Body of pancreas (tissue), 4 donors: ENCODE data around the gene IKZF3. TPM values are rescaled to one million over a fixed set of nuclear protein-coding genes. Genes with fewer than 3 reads are reported as not detected.
"Not testable (repeated sequence)": the region's sequence is repeated elsewhere in the genome, so short reads cannot be mapped to it uniquely, and the experiment has no call there.

Experiments used
- ATAC-seq: fragments of 150-250 bp; one replicate; pipeline ENCODE4 v1.9.1; 2016
- DNase-seq, 4 donors: peaks; one replicate each; pipeline ENCODE4 v3.0.0-alpha.2; 2019
- H3K27ac ChIP-seq, 4 donors: fragments of 200-600 bp; sonication (generic); 1 replicate in 3 of 4; 2 replicates in 1 of 4; pipeline versions ENCODE4 v1.5.1 to v1.6.1; 2016 to 2019; ENCODE audit warnings: mild to moderate bottlenecking in 1 of 4, mixed read lengths in 1 of 4, moderate library complexity in 1 of 4
- H3K27me3 ChIP-seq, 2 donors: fragments of 200-600 bp; sonication (generic); one replicate each; pipeline ENCODE4 v1.6.0; 2016; ENCODE audit warnings: mild to moderate bottlenecking in 1 of 2
- H3K36me3 ChIP-seq, 2 donors: fragments of 200-600 bp; sonication (generic); replicated peaks in 1 of 2; 2 replicates each; pipeline ENCODE4 v1.5.1; 2016; ENCODE audit warnings: low read depth in 2 of 2; ENCODE audit not compliant: insufficient read depth in 1 of 2
- H3K4me1 ChIP-seq: fragments of 200-600 bp; sonication (generic); one replicate; pipeline ENCODE4 v1.6.0; 2016
- H3K4me3 ChIP-seq, 2 donors: fragments of 200-600 bp; sonication (generic); 1 replicate in 1 of 2; 2 replicates in 1 of 2; pipeline ENCODE4 v1.5.1; 2016 to 2019
- H3K9me3 ChIP-seq, 3 donors: fragments of 200-600 bp; sonication (generic); 1 replicate in 2 of 3; 2 replicates in 1 of 3; pipeline ENCODE4 v1.5.1; 2016
- POLR2A ChIP-seq, 3 donors: fragments of 450-650 bp; IDR thresholded peaks; one replicate each; pipeline ENCODE4 v1.6.1; 2016; ENCODE audit warnings: antibody characterized with exemption in 3 of 3, mild to moderate bottlenecking in 2 of 3
- WGBS, 2 donors: methylation state at CpG; one replicate each; pipeline ENCODE4 v1.1.5; 2017; 5-methylcytosine and 5-hydroxymethylcytosine counted together
- intact Hi-C: fragments of 100-400 bp; cut with DNase I; formaldehyde crosslinking; loops from one replicate; pipeline ENCODE4 v1.15.1; 2023
- total RNA-seq, 2 donors: library from RNA; depleted of rRNA; stranded (reverse); fragments of >200 nt; gene quantifications; one replicate each; pipeline ENCODE4 v1.1.0, GENCODE V29; 2016
- TF ChIP-seq, protein P1 (sequence below), 7 experiments: fragments of 450-650 bp in 4 of 7; fragments of 200-600 bp in 3 of 7; sonication (generic) in 3 of 7; IDR thresholded peaks; one replicate each; pipeline ENCODE4 v1.5.1; 2016 to 2019; ENCODE audit warnings: antibody characterized with exemption in 7 of 7

Gene IKZF3
- total RNA-seq, 2 donors from 2014 or later, result 0.78 to 0.99 TPM

DNA sequence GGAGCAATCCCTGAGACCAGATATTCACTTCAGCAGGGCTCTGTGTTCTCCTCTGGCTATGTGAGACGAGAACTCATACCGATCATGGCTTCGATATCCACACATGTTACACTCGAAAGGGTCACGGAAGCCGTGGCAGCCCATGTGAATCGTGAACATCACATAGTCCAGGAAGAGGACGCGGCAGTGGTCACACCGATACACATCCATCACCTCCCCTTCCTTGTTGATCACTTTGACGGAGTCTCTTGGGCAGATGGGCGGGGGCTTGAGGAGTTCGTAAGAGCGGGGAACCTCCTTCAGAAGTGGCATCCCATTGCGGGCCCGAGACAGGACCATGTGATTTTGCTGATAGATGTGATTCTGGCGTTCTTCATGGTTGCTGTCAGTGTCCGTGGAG, 98.3 kb downstream of the IKZF3 start:
- 87 to 90% methylated on average over 17 to 18 of the region's 18 CpGs for WGBS, 2 donors
- ATAC-seq (no peak), DNase-seq (no peak)
- no peak overlapping the region for H3K27ac ChIP-seq
- no peaks in the 10 kb centered on the region for H3K27me3 ChIP-seq
- no peaks in the 10 kb centered on the region for H3K4me1 ChIP-seq
- intact Hi-C loops, result no loop called here
- TF ChIP-seq POLR2A (IDR thresholded peaks at IDR 0.05), result no peak
- TF ChIP-seq, protein P1, sequence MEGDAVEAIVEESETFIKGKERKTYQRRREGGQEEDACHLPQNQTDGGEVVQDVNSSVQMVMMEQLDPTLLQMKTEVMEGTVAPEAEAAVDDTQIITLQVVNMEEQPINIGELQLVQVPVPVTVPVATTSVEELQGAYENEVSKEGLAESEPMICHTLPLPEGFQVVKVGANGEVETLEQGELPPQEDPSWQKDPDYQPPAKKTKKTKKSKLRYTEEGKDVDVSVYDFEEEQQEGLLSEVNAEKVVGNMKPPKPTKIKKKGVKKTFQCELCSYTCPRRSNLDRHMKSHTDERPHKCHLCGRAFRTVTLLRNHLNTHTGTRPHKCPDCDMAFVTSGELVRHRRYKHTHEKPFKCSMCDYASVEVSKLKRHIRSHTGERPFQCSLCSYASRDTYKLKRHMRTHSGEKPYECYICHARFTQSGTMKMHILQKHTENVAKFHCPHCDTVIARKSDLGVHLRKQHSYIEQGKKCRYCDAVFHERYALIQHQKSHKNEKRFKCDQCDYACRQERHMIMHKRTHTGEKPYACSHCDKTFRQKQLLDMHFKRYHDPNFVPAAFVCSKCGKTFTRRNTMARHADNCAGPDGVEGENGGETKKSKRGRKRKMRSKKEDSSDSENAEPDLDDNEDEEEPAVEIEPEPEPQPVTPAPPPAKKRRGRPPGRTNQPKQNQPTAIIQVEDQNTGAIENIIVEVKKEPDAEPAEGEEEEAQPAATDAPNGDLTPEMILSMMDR (IDR thresholded peaks at IDR 0.05), result no peak
- no peak overlapping the region for H3K4me3 ChIP-seq
- no peaks in the 10 kb centered on the region for H3K36me3 ChIP-seq
- no peaks in the 10 kb centered on the region for H3K9me3 ChIP-seq

DNA sequence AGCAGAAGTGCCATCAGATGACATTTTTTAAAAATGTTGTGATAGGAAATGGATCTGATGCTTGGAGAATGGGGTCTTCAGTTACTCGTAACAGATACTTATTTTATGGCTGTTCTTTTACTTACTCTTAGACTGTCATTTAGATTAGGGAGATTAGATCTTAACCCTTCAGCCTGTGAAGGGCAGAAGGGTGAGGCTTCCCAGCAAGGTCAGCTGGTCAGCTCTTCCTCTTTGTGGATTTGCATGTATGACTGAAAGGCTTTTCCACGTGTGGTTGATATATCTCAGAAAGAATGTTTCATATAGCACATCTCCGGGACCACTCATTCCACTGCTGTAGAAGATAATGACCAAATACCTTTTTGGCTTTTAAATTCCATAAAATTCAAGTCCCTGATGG, 98.9 kb downstream of the IKZF3 start:
- DNase-seq, result no peak
- Histone ChIP-seq H3K36me3 (no peaks in the 10 kb centered on the region), H3K4me3 (no peak overlapping the region), H3K9me3 (no peaks in the 10 kb centered on the region), H3K27me3 (no peaks in the 10 kb centered on the region), H3K4me1 (no peaks in the 10 kb centered on the region), H3K27ac (no peak overlapping the region)
- no peak for TF ChIP-seq POLR2A (IDR thresholded peaks at IDR 0.05)
- TF ChIP-seq, protein P1 (IDR thresholded peaks at IDR 0.05), result no peak
- 38 to 68% methylated on average over 3 of the region's 3 CpGs for WGBS, 2 donors
- ATAC-seq, result no peak
- intact Hi-C loops, result no loop called here

GRCh38 chr17:39764171-39764570, 99.9 kb downstream of the IKZF3 start:
- H3K27me3 ChIP-seq, DNase-seq, H3K4me1 ChIP-seq, H3K27ac ChIP-seq, H3K4me3 ChIP-seq, intact Hi-C loops, ATAC-seq, H3K9me3 ChIP-seq, H3K36me3 ChIP-seq: not testable (repeated sequence)
- 61 to 67% methylated on average over 3 of the region's 3 CpGs for WGBS, 2 donors

DNA sequence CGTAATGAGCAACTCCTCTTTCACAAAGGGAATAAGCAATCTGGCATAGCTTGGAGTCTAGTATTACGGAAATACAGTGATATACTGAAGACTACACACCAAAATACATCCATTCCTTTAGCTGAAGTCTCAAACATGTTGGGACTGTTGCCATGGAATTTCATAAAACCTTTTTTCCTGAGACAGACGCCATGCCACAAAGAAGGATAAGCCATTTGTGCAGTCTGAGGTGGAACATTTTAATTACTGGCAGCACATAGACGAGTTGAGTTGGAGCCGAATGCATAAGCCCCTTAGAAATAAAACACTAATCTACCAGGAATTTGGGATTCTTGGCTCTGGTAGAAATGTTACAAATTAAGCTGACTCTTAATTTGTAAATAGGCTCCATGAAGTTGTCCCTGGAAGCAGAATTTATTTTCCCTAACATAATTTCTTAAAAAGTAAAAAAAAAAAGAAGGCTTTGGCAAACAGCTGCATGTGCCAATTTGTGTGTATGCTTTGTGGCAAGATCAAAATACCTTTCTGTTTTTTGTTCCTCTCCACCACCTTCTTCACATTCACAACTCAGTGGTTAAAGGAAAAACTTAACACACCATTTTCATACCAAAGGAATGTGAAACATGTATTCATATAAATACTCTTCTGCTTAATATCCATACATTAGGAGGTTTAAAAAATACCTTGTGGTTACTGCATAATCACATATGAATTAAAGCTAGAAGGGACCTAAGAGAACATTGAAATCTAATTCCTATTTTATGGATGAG, 100.9 kb downstream of the IKZF3 start:
- no peaks in the 10 kb centered on the region for H3K36me3 ChIP-seq
- no peak overlapping the region for H3K27ac ChIP-seq
- WGBS, 2 donors, result 56 to 72% methylated on average over 5 of the region's 5 CpGs
- no peaks in the 10 kb centered on the region for H3K27me3 ChIP-seq
- ATAC-seq (no peak), DNase-seq (no peak)
- no peaks in the 10 kb centered on the region for H3K9me3 ChIP-seq
- intact Hi-C loops, result no loop called here
- H3K4me3 ChIP-seq, result no peak overlapping the region
- TF ChIP-seq POLR2A (IDR thresholded peaks at IDR 0.05), result no peak
- TF ChIP-seq, protein P1 (IDR thresholded peaks at IDR 0.05), result no peak
- no peaks in the 10 kb centered on the region for H3K4me1 ChIP-seq

- TF ChIP-seq, protein P1 (IDR thresholded peaks at IDR 0.05), result no peak
- no peak for TF ChIP-seq POLR2A (IDR thresholded peaks at IDR 0.05)
- H3K36me3 ChIP-seq, result no peaks in the 10 kb centered on the region
- H3K27ac ChIP-seq, result no peak overlapping the region
- ATAC-seq (no peak), DNase-seq (no peak)
- no peaks in the 10 kb centered on the region for H3K4me1 ChIP-seq
- H3K27me3 ChIP-seq, result no peaks in the 10 kb centered on the region
- intact Hi-C loops, result no loop called here
- H3K9me3 ChIP-seq, result no peaks in the 10 kb centered on the region
- 69 to 86% methylated on average over 6 to 10 of the region's 10 CpGs for WGBS, 2 donors
- H3K4me3 ChIP-seq, result no peak overlapping the region
Observed at GRCh38 chr17:39761861-39762496, 102.1 kb downstream of the IKZF3 start.
